ENCODE results near the gene NEK9. TPM values are rescaled to one million over a fixed set of nuclear protein-coding genes. Genes with fewer than 3 reads are reported as not detected.
A peak's percentile ranks its signal among the peaks of the same experiment; 100 is the strongest.

The NEK9 gene
- total RNA-seq, 2 donors from 2014 or later, result 45.7 to 49.2 TPM

DNA sequence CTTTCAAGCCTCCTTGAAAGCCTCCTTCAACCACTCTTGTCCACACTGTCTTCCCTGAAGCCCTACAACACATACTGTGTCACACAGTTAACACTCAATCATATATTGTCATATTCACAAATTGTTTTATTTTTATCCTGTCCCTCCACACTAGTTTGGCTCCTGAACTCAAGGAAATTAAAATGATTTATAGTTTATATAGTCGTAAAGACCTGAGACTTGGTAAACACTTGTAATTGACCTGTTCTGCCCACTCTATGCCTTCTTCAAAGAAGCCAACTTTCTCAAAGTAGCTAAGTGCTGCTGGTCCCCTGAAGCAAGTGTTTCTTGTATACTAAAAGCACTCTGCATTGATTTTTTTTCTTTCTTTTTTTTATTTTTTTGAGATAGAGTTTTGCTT, 15.6 kb upstream of the NEK9 start:
- DNase-seq (ENCODE audit: low spot score), result no peak
- peaks cover 11% of the 10 kb centered on the region for H3K36me3 ChIP-seq
- H3K4me1 ChIP-seq, result peaks cover 0 to 75% of the 10 kb centered on the region in 2 donors
- peak overlapping the region; percentile 13 to 26 for H3K27ac ChIP-seq
- H3K4me3 ChIP-seq, result no peak overlapping the region
- H3K27me3 ChIP-seq, result no peaks in the 10 kb centered on the region
- TF ChIP-seq, protein P1, sequence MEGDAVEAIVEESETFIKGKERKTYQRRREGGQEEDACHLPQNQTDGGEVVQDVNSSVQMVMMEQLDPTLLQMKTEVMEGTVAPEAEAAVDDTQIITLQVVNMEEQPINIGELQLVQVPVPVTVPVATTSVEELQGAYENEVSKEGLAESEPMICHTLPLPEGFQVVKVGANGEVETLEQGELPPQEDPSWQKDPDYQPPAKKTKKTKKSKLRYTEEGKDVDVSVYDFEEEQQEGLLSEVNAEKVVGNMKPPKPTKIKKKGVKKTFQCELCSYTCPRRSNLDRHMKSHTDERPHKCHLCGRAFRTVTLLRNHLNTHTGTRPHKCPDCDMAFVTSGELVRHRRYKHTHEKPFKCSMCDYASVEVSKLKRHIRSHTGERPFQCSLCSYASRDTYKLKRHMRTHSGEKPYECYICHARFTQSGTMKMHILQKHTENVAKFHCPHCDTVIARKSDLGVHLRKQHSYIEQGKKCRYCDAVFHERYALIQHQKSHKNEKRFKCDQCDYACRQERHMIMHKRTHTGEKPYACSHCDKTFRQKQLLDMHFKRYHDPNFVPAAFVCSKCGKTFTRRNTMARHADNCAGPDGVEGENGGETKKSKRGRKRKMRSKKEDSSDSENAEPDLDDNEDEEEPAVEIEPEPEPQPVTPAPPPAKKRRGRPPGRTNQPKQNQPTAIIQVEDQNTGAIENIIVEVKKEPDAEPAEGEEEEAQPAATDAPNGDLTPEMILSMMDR (IDR thresholded peaks at IDR 0.05), result no peak
- no peaks in the 10 kb centered on the region for H3K9me3 ChIP-seq

DNA sequence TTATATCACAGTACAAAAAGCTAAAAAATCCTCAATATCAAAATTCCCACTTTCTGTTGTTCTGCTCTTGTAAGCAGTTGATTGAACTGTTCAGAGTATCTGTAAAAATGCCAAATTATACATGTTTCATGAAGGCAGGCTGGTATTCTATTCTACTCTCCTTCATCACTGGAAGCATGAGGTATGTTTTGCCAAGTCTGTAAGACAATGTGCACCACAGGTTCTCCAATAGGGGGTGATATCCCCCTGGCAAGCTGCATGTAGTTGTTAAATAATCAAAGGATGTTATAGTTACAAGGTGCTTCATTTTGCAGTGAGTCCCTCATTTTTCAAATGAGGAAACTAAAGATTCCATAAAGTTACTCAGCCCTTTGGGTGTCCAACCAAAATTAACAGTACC, 15.1 kb upstream of the NEK9 start:
- peak overlapping the region; percentile 13 to 26 for H3K27ac ChIP-seq
- H3K9me3 ChIP-seq, result no peaks in the 10 kb centered on the region
- TF ChIP-seq, protein P1 (IDR thresholded peaks at IDR 0.05), result peak in 1 of 2 donors; percentile 56
- peaks cover 11% of the 10 kb centered on the region for H3K36me3 ChIP-seq
- no peak overlapping the region for H3K4me3 ChIP-seq
- no peaks in the 10 kb centered on the region for H3K27me3 ChIP-seq
- no peak for DNase-seq (ENCODE audit: low spot score)
- peaks cover 0 to 70% of the 10 kb centered on the region in 2 donors for H3K4me1 ChIP-seq

DNA sequence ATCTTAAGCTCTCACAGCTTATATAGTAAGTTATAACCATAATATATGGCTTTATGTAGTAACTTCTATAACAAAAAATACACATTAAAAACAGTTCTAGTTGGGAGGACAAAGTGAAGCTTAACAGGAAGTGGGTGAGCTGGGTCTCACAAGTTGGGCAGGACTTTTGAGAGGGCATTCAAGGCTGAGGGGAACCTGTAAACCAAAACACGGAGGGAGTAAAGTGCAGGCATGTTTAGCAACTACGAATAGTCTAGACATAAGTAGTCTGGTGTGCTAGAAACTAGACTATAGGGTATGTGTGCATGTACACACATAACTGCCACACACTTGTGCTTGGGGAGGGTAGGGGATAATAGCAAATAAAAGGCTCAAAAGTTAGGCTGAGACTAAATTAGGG, 14.2 kb upstream of the NEK9 start:
- Histone ChIP-seq H3K4me3 (no peak overlapping the region), H3K9me3 (no peaks in the 10 kb centered on the region), H3K27ac (no peak overlapping the region), H3K36me3 (peaks cover 7% of the 10 kb centered on the region), H3K4me1 (peaks cover 0 to 61% of the 10 kb centered on the region in 2 donors), H3K27me3 (no peaks in the 10 kb centered on the region)
- no peak for DNase-seq (ENCODE audit: low spot score)
- TF ChIP-seq, protein P1 (IDR thresholded peaks at IDR 0.05), result no peak

- H3K27ac ChIP-seq, result no peak overlapping the region
- TF ChIP-seq, protein P1 (IDR thresholded peaks at IDR 0.05), result no peak
- peaks cover 8% of the 10 kb centered on the region for H3K36me3 ChIP-seq
- H3K9me3 ChIP-seq, result no peaks in the 10 kb centered on the region
- no peak overlapping the region for H3K4me3 ChIP-seq
- peaks cover 0 to 56% of the 10 kb centered on the region in 2 donors for H3K4me1 ChIP-seq
- DNase-seq (ENCODE audit: low spot score), result no peak
- H3K27me3 ChIP-seq, result no peaks in the 10 kb centered on the region
Measured at GRCh38 chr14:75140620-75141019, 13.8 kb upstream of the NEK9 start.

GRCh38 chr14:75139185-75139584, 12.3 kb upstream of the NEK9 start:
- Histone ChIP-seq H3K9me3 (no peaks in the 10 kb centered on the region), H3K27ac (no peak overlapping the region), H3K4me1 (peaks cover 0 to 42% of the 10 kb centered on the region in 2 donors), H3K27me3 (no peaks in the 10 kb centered on the region), H3K4me3 (no peak overlapping the region), H3K36me3 (peaks cover 16% of the 10 kb centered on the region)
- TF ChIP-seq, protein P1 (IDR thresholded peaks at IDR 0.05), result no peak
- DNase-seq (ENCODE audit: low spot score), result no peak

DNA sequence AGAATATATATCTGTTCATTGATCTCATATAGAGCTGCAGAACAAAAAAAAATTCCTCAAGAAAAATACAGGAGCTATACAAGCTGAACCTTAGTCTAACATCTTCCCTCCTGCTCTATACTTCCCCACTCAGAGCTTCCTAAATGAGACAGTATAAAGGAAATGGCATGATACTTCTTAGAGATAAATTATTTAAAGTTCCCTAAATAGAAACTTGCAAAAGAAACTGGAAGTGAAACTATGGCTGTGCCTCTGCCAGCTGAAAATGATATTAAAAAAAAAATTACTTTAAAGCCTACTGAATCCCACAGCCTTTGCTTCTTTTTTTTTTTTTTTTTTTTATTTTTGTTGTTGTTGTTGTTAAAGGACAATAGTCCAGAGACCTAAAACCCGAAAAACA, 11.6 kb upstream of the NEK9 start:
- peaks cover 0 to 35% of the 10 kb centered on the region in 2 donors for H3K4me1 ChIP-seq
- TF ChIP-seq, protein P1 (IDR thresholded peaks at IDR 0.05), result no peak
- H3K27ac ChIP-seq, result peak overlapping the region in 1 of 2 donors; percentile 8
- no peak overlapping the region for H3K4me3 ChIP-seq
- H3K9me3 ChIP-seq, result no peaks in the 10 kb centered on the region
- no peaks in the 10 kb centered on the region for H3K27me3 ChIP-seq
- DNase-seq (ENCODE audit: low spot score), result no peak
- H3K36me3 ChIP-seq, result peaks cover 23% of the 10 kb centered on the region

All from right atrium auricular region (tissue), 2 donors.